H9 (cell line): Measurements from ENCODE around the gene FARSB. TPM values are rescaled to one million over a fixed set of nuclear protein-coding genes. Genes with fewer than 3 reads are reported as not detected.
A peak's percentile ranks its signal among the peaks of the same experiment; 100 is the strongest.

Source experiments
- DNase-seq: peaks from one replicate; pipeline ENCODE4 v3.0.0-alpha.2; 2017
- H2AFZ ChIP-seq: one replicate; pipeline ENCODE4 v1.6.1; 2013; ENCODE audit warnings: mild to moderate bottlenecking, low read length, control low read depth, moderate library complexity
- H2AK5ac ChIP-seq: 2 replicates; pipeline ENCODE4 v1.6.1; 2013; ENCODE audit warnings: low read length, control low read depth, mixed read lengths; ENCODE audit not compliant: insufficient read length
- H2BK120ac ChIP-seq: one replicate; pipeline ENCODE4 v1.6.1; 2013; ENCODE audit warnings: low read depth, mild to moderate bottlenecking, low read length, control low read depth, inconsistent platforms; ENCODE audit not compliant: poor library complexity, severe bottlenecking
- H2BK12ac ChIP-seq: 2 replicates; pipeline ENCODE4 v1.6.1; 2013; ENCODE audit warnings: low read length, control low read depth, mixed read lengths, low read depth; ENCODE audit not compliant: insufficient read length
- H2BK15ac ChIP-seq: 2 replicates; pipeline ENCODE4 v1.6.1; 2013; ENCODE audit warnings: low read depth, low read length, control low read depth
- H2BK20ac ChIP-seq: one replicate; pipeline ENCODE4 v1.6.1; 2013; ENCODE audit warnings: low read depth, mild to moderate bottlenecking, low read length, control low read depth, inconsistent platforms; ENCODE audit not compliant: poor library complexity, severe bottlenecking
- H2BK5ac ChIP-seq: 2 replicates; pipeline ENCODE4 v1.6.1; 2013; ENCODE audit warnings: low read length, control low read depth, mixed read lengths; ENCODE audit not compliant: insufficient read length
- H3K14ac ChIP-seq: 2 replicates; pipeline ENCODE4 v1.6.1; 2013; ENCODE audit warnings: low read length, control low read depth; ENCODE audit not compliant: insufficient read depth
- H3K18ac ChIP-seq: 2 replicates; pipeline ENCODE4 v1.6.1; 2013; ENCODE audit warnings: low read depth, mild to moderate bottlenecking, mixed read lengths, low read length, control low read depth; ENCODE audit not compliant: insufficient read length
- H3K23ac ChIP-seq: 2 replicates; pipeline ENCODE4 v1.6.1; 2013; ENCODE audit warnings: low read length, control low read depth, mixed read lengths, low read depth; ENCODE audit not compliant: insufficient read length
- H3K23me2 ChIP-seq: 2 replicates; pipeline ENCODE4 v1.6.1; 2013; ENCODE audit warnings: low read depth, mild to moderate bottlenecking, mixed read lengths, low read length, control low read depth; ENCODE audit not compliant: insufficient read length, poor library complexity, severe bottlenecking
- H3K27ac ChIP-seq: 2 replicates; pipeline ENCODE4 v1.5.1; 2013; ENCODE audit warnings: low read length, control low read depth, mixed read lengths, low read depth; ENCODE audit not compliant: insufficient read length
- H3K27me3 ChIP-seq: 2 replicates; pipeline ENCODE4 v1.6.1; 2013; ENCODE audit warnings: low read length, control low read depth, inconsistent platforms; ENCODE audit not compliant: insufficient read depth
- H3K4ac ChIP-seq: 2 replicates; pipeline ENCODE4 v1.6.1; 2013; ENCODE audit warnings: low read depth, mild to moderate bottlenecking, control low read depth, inconsistent platforms, low read length, moderate library complexity
- H3K4me1 ChIP-seq: 2 replicates; pipeline ENCODE4 v1.6.1; 2013; ENCODE audit warnings: low read length, control low read depth, inconsistent platforms; ENCODE audit not compliant: insufficient read depth
- H3K4me2 ChIP-seq: 2 replicates; pipeline ENCODE4 v1.6.1; 2013; ENCODE audit warnings: low read length, control low read depth, mixed read lengths; ENCODE audit not compliant: insufficient read length, insufficient read depth
- H3K56ac ChIP-seq: 2 replicates; pipeline ENCODE4 v1.6.1; 2013; ENCODE audit warnings: low read depth, mild to moderate bottlenecking, mixed read lengths, low read length, control low read depth; ENCODE audit not compliant: insufficient read length
- H3K79me1 ChIP-seq: 2 replicates; pipeline ENCODE4 v1.6.1; 2013; ENCODE audit warnings: low read depth, mild to moderate bottlenecking, moderate library complexity, low read length, control low read depth, inconsistent platforms; ENCODE audit not compliant: insufficient read depth, poor library complexity, severe bottlenecking
- H3K79me2 ChIP-seq: 2 replicates; pipeline ENCODE4 v1.6.1; 2013; ENCODE audit warnings: low read length, control low read depth, inconsistent platforms; ENCODE audit not compliant: insufficient read depth
- H3K9ac ChIP-seq: 2 replicates; pipeline ENCODE4 v1.6.1; 2013; ENCODE audit warnings: low read length, control low read depth, mixed read lengths; ENCODE audit not compliant: insufficient read length; ENCODE audit errors: extremely low read depth
- H3K9me3 ChIP-seq: one replicate; pipeline ENCODE4 v1.6.1; 2013; ENCODE audit warnings: low read depth, low read length, inconsistent platforms; ENCODE audit not compliant: control insufficient read depth
- H3T11ph ChIP-seq: one replicate; pipeline ENCODE4 v1.6.1; 2013; ENCODE audit warnings: mild to moderate bottlenecking, low read length, control low read depth, inconsistent platforms
- H4K20me1 ChIP-seq: one replicate; pipeline ENCODE4 v1.6.1; 2013; ENCODE audit not compliant: control insufficient read depth, insufficient read length, insufficient read depth
- H4K5ac ChIP-seq: 2 replicates; pipeline ENCODE4 v1.6.1; 2013; ENCODE audit warnings: low read depth, mild to moderate bottlenecking, mixed read lengths, low read length, control low read depth; ENCODE audit not compliant: insufficient read length
- H4K8ac ChIP-seq: replicated peaks from 2 replicates; pipeline ENCODE4 v1.6.1; 2013; ENCODE audit warnings: low read length, control low read depth, mixed read lengths, low read depth; ENCODE audit not compliant: insufficient read length
- H4K91ac ChIP-seq: 2 replicates; pipeline ENCODE4 v1.6.1; 2013; ENCODE audit warnings: low read depth, mild to moderate bottlenecking, moderate library complexity, mixed read lengths, low read length, control low read depth; ENCODE audit not compliant: insufficient read length
- H3K27ac Mint-ChIP-seq, 3 experiments: 2 replicates in 2 of 3; 3 replicates in 1 of 3; pipeline ENCODE4 v1.8.0; 2020 to 2021; ENCODE audit warnings: mixed read lengths in 3 of 3, mild to moderate bottlenecking in 1 of 3, moderate library complexity in 1 of 3
- H3K27me3 Mint-ChIP-seq: 2 replicates; pipeline ENCODE4 v1.8.0; 2021; ENCODE audit warnings: low read depth, mild to moderate bottlenecking, moderate library complexity, mixed read lengths
- H3K36me3 Mint-ChIP-seq, 3 experiments: 2 replicates in 2 of 3; 3 replicates in 1 of 3; pipeline ENCODE4 v1.8.0; 2020 to 2021; ENCODE audit warnings: low read depth in 3 of 3, mixed read lengths in 3 of 3; ENCODE audit not compliant: insufficient read depth in 1 of 3
- H3K4me1 Mint-ChIP-seq, 2 experiments: 2 replicates each; pipeline ENCODE4 v1.8.0; 2020; ENCODE audit warnings: mixed read lengths in 2 of 2
- H3K4me3 Mint-ChIP-seq, 2 experiments: 2 replicates in 1 of 2; 3 replicates in 1 of 2; pipeline ENCODE4 v1.8.0; 2020 to 2021; ENCODE audit warnings: mild to moderate bottlenecking in 2 of 2, mixed read lengths in 2 of 2, moderate library complexity in 1 of 2
- H3K9me3 Mint-ChIP-seq, 2 experiments: 2 replicates in 1 of 2; 3 replicates in 1 of 2; pipeline ENCODE4 v1.8.0; 2020; ENCODE audit warnings: mild to moderate bottlenecking in 2 of 2, mixed read lengths in 2 of 2, moderate library complexity in 1 of 2
- CTCF ChIP-seq: fragments of 200-600 bp; sonication (generic); conservative IDR thresholded peaks from 3 replicates; pipeline ENCODE4 v1.8.0; 2021; ENCODE audit warnings: antibody characterized with exemption, mild to moderate bottlenecking
- WGBS: extraction: QIAGEN DNeasy Blood & Tissue Kit; methylation state at CpG from one replicate; pipeline ENCODE4 v1.1.7; 2013; ENCODE audit warnings: missing lambda C conversion rate, low lambda C conversion rate, mixed read lengths; ENCODE audit not compliant: insufficient read length; ENCODE audit errors: extremely low coverage; 5-methylcytosine and 5-hydroxymethylcytosine counted together
- total RNA-seq: library from RNA; stranded (reverse); gene quantifications from 2 replicates; pipeline ENCODE4 v1.2.1, GENCODE V29; 2021

FARSB gene
- total RNA-seq, 1 experiment from 2014 or later, result 32.1 TPM

- peaks cover 12% of the 10 kb centered on the region for H3K27me3 Mint-ChIP-seq
- H3K79me2 ChIP-seq, result no peaks in the 10 kb centered on the region
- no peaks in the 10 kb centered on the region for H3K27me3 ChIP-seq
- H2BK12ac ChIP-seq, result no peak overlapping the region
- no peaks in the 10 kb centered on the region for H3K36me3 Mint-ChIP-seq
- H3K9ac ChIP-seq, result no peak overlapping the region
- H2BK15ac ChIP-seq, result no peak overlapping the region
- no peak overlapping the region for H3K27ac Mint-ChIP-seq
- H2BK120ac ChIP-seq, result no peak overlapping the region
- no peak overlapping the region for H3K4me3 Mint-ChIP-seq
- no peak overlapping the region for H2AFZ ChIP-seq
- H2AK5ac ChIP-seq, result no peak overlapping the region
- H2BK20ac ChIP-seq, result no peak overlapping the region
- no peak overlapping the region for H3K14ac ChIP-seq
- H4K20me1 ChIP-seq, result no peaks in the 10 kb centered on the region
- no peaks in the 10 kb centered on the region for H3K23me2 ChIP-seq
- no peak overlapping the region for H4K5ac ChIP-seq
- no peak overlapping the region for H3K27ac ChIP-seq
- DNase-seq, result no peak
- H3K9me3 Mint-ChIP-seq, result no peaks in the 10 kb centered on the region
- H3K79me1 ChIP-seq, result no peaks in the 10 kb centered on the region
- no peak overlapping the region for H3K4ac ChIP-seq
- H3K9me3 ChIP-seq, result no peaks in the 10 kb centered on the region
- no peak overlapping the region for H3K56ac ChIP-seq
- no peak overlapping the region for H2BK5ac ChIP-seq
- no peak overlapping the region for H3T11ph ChIP-seq
- no peak overlapping the region for H4K91ac ChIP-seq
- no peak overlapping the region for H3K4me2 ChIP-seq
- H4K8ac ChIP-seq, result no peak overlapping the region
- no peaks in the 10 kb centered on the region for H3K4me1 ChIP-seq
- no peak overlapping the region for H3K23ac ChIP-seq
- no CpG with 5 or more reads among the region's 3 CpGs for WGBS
- H3K4me1 Mint-ChIP-seq, result no peaks in the 10 kb centered on the region
- peak; percentile 37; the same call in 1 of the 3 replicates for TF ChIP-seq CTCF
- H3K18ac ChIP-seq, result no peak overlapping the region
Measured at GRCh38 chr2:222677981-222678380, 22.1 kb upstream of the FARSB start.
